ENCODE measurements around the gene SPTBN4.

Gene SPTBN4

GRCh38 chr19:40507892-40508291 lies 41.1 kb downstream of the SPTBN4 start:
- H2AFZ ChIP-seq (ENCODE audit: low read length, unreplicated experiment) = no peak overlapping the region
- H3K4me1 ChIP-seq (ENCODE audit: control insufficient read depth, insufficient read depth, low read length, unreplicated experiment) = no peaks in the 10 kb centered on the region
- peaks cover 11% of the 10 kb centered on the region for H3K27me3 ChIP-seq (ENCODE audit: insufficient read depth, low read length)
- no peaks in the 10 kb centered on the region for H3K36me3 ChIP-seq (ENCODE audit: insufficient read depth, low read length)
- H3K27ac ChIP-seq (ENCODE audit: low read depth, low read length) = no peak overlapping the region
- no peak overlapping the region for H3K4me3 ChIP-seq (ENCODE audit: low read depth, low read length)
- no peaks in the 10 kb centered on the region for H3K79me2 ChIP-seq (ENCODE audit: control insufficient read depth, insufficient read depth, low read length, unreplicated experiment)

- Histone ChIP-seq H3K79me2 (ENCODE audit: control insufficient read depth, insufficient read depth, low read length, unreplicated experiment) (no peaks in the 10 kb centered on the region), H3K27ac (ENCODE audit: low read depth, low read length) (no peak overlapping the region), H3K4me3 (ENCODE audit: low read depth, low read length) (no peak overlapping the region), H3K27me3 (ENCODE audit: insufficient read depth, low read length) (peaks cover 20% of the 10 kb centered on the region), H2AFZ (ENCODE audit: low read length, unreplicated experiment) (no peak overlapping the region), H3K36me3 (ENCODE audit: insufficient read depth, low read length) (no peaks in the 10 kb centered on the region), H3K4me1 (ENCODE audit: control insufficient read depth, insufficient read depth, low read length, unreplicated experiment) (no peaks in the 10 kb centered on the region)
These were observed 42.0 kb downstream of the SPTBN4 start for GRCh38 chr19:40508739-40509260.

GRCh38 chr19:40510526-40511115 lies 43.8 kb downstream of the SPTBN4 start:
- Histone ChIP-seq H3K27ac (ENCODE audit: low read depth, low read length) (no peak overlapping the region), H3K79me2 (ENCODE audit: control insufficient read depth, insufficient read depth, low read length, unreplicated experiment) (no peaks in the 10 kb centered on the region), H2AFZ (ENCODE audit: low read length, unreplicated experiment) (no peak overlapping the region), H3K4me3 (ENCODE audit: low read depth, low read length) (no peak overlapping the region), H3K4me1 (ENCODE audit: control insufficient read depth, insufficient read depth, low read length, unreplicated experiment) (no peaks in the 10 kb centered on the region), H3K36me3 (ENCODE audit: insufficient read depth, low read length) (no peaks in the 10 kb centered on the region), H3K27me3 (ENCODE audit: insufficient read depth, low read length) (peaks cover 32% of the 10 kb centered on the region)

- H3K4me3 ChIP-seq (ENCODE audit: low read depth, low read length) = no peak overlapping the region
- H3K79me2 ChIP-seq (ENCODE audit: control insufficient read depth, insufficient read depth, low read length, unreplicated experiment) = no peaks in the 10 kb centered on the region
- H3K36me3 ChIP-seq (ENCODE audit: insufficient read depth, low read length) = no peaks in the 10 kb centered on the region
- H2AFZ ChIP-seq (ENCODE audit: low read length, unreplicated experiment) = no peak overlapping the region
- H3K27ac ChIP-seq (ENCODE audit: low read depth, low read length) = no peak overlapping the region
- H3K4me1 ChIP-seq (ENCODE audit: control insufficient read depth, insufficient read depth, low read length, unreplicated experiment) = no peaks in the 10 kb centered on the region
- H3K27me3 ChIP-seq (ENCODE audit: insufficient read depth, low read length) = peaks cover 32% of the 10 kb centered on the region
These were observed 44.7 kb downstream of the SPTBN4 start for GRCh38 chr19:40511487-40511886.

- Histone ChIP-seq H3K36me3 (ENCODE audit: insufficient read depth, low read length) (no peaks in the 10 kb centered on the region), H3K4me1 (ENCODE audit: control insufficient read depth, insufficient read depth, low read length, unreplicated experiment) (no peaks in the 10 kb centered on the region), H3K27ac (ENCODE audit: low read depth, low read length) (no peak overlapping the region), H3K4me3 (ENCODE audit: low read depth, low read length) (no peak overlapping the region), H2AFZ (ENCODE audit: low read length, unreplicated experiment) (no peak overlapping the region), H3K79me2 (ENCODE audit: control insufficient read depth, insufficient read depth, low read length, unreplicated experiment) (no peaks in the 10 kb centered on the region), H3K27me3 (ENCODE audit: insufficient read depth, low read length) (peaks cover 32% of the 10 kb centered on the region)
These were observed 45.3 kb downstream of the SPTBN4 start for GRCh38 chr19:40512110-40512472.

GRCh38 chr19:40512473-40513344 lies 45.9 kb downstream of the SPTBN4 start:
- Histone ChIP-seq H3K36me3 (ENCODE audit: insufficient read depth, low read length) (no peaks in the 10 kb centered on the region), H3K27me3 (ENCODE audit: insufficient read depth, low read length) (peaks cover 32% of the 10 kb centered on the region), H3K27ac (ENCODE audit: low read depth, low read length) (no peak overlapping the region), H3K4me1 (ENCODE audit: control insufficient read depth, insufficient read depth, low read length, unreplicated experiment) (no peaks in the 10 kb centered on the region), H3K4me3 (ENCODE audit: low read depth, low read length) (no peak overlapping the region), H3K79me2 (ENCODE audit: control insufficient read depth, insufficient read depth, low read length, unreplicated experiment) (no peaks in the 10 kb centered on the region), H2AFZ (ENCODE audit: low read length, unreplicated experiment) (no peak overlapping the region)

- Histone ChIP-seq H3K4me1 (ENCODE audit: control insufficient read depth, insufficient read depth, low read length, unreplicated experiment) (no peaks in the 10 kb centered on the region), H3K36me3 (ENCODE audit: insufficient read depth, low read length) (no peaks in the 10 kb centered on the region), H3K4me3 (ENCODE audit: low read depth, low read length) (no peak overlapping the region), H2AFZ (ENCODE audit: low read length, unreplicated experiment) (no peak overlapping the region), H3K27me3 (ENCODE audit: insufficient read depth, low read length) (peaks cover 32% of the 10 kb centered on the region), H3K79me2 (ENCODE audit: control insufficient read depth, insufficient read depth, low read length, unreplicated experiment) (no peaks in the 10 kb centered on the region), H3K27ac (ENCODE audit: low read depth, low read length) (no peak overlapping the region)
These were observed 46.5 kb downstream of the SPTBN4 start for GRCh38 chr19:40513345-40513678.

- Histone ChIP-seq H3K79me2 (ENCODE audit: control insufficient read depth, insufficient read depth, low read length, unreplicated experiment) (no peaks in the 10 kb centered on the region), H3K36me3 (ENCODE audit: insufficient read depth, low read length) (no peaks in the 10 kb centered on the region), H3K27ac (ENCODE audit: low read depth, low read length) (no peak overlapping the region), H3K4me3 (ENCODE audit: low read depth, low read length) (no peak overlapping the region), H2AFZ (ENCODE audit: low read length, unreplicated experiment) (no peak overlapping the region), H3K4me1 (ENCODE audit: control insufficient read depth, insufficient read depth, low read length, unreplicated experiment) (no peaks in the 10 kb centered on the region), H3K27me3 (ENCODE audit: insufficient read depth, low read length) (peaks cover 32% of the 10 kb centered on the region)
These were observed 47.0 kb downstream of the SPTBN4 start for GRCh38 chr19:40513741-40514315.

GRCh38 chr19:40517248-40517647 lies 50.4 kb downstream of the SPTBN4 start:
- Histone ChIP-seq H3K36me3 (ENCODE audit: insufficient read depth, low read length) (no peaks in the 10 kb centered on the region), H3K4me3 (ENCODE audit: low read depth, low read length) (no peak overlapping the region), H3K27ac (ENCODE audit: low read depth, low read length) (no peak overlapping the region), H2AFZ (ENCODE audit: low read length, unreplicated experiment) (no peak overlapping the region), H3K27me3 (ENCODE audit: insufficient read depth, low read length) (peaks cover 29% of the 10 kb centered on the region), H3K4me1 (ENCODE audit: control insufficient read depth, insufficient read depth, low read length, unreplicated experiment) (no peaks in the 10 kb centered on the region), H3K79me2 (ENCODE audit: control insufficient read depth, insufficient read depth, low read length, unreplicated experiment) (no peaks in the 10 kb centered on the region)

GRCh38 chr19:40519352-40520322 lies 52.8 kb downstream of the SPTBN4 start:
- H2AFZ ChIP-seq (ENCODE audit: low read length, unreplicated experiment) = no peak overlapping the region
- H3K27ac ChIP-seq (ENCODE audit: low read depth, low read length) = no peak overlapping the region
- H3K79me2 ChIP-seq (ENCODE audit: control insufficient read depth, insufficient read depth, low read length, unreplicated experiment) = no peaks in the 10 kb centered on the region
- 0 out of 2 replicates have a peak overlapping the region, but pooled peaks have one; percentile 21 for H3K4me3 ChIP-seq (ENCODE audit: low read depth, low read length)
- H3K27me3 ChIP-seq (ENCODE audit: insufficient read depth, low read length) = peaks cover 6% of the 10 kb centered on the region; the same call in 1 of the 2 replicates
- no peaks in the 10 kb centered on the region for H3K36me3 ChIP-seq (ENCODE audit: insufficient read depth, low read length)
- H3K4me1 ChIP-seq (ENCODE audit: control insufficient read depth, insufficient read depth, low read length, unreplicated experiment) = no peaks in the 10 kb centered on the region

Data from ACC112 (cell line).